ENCODE measurements around the gene CCL5.

CCL5 gene

DNA sequence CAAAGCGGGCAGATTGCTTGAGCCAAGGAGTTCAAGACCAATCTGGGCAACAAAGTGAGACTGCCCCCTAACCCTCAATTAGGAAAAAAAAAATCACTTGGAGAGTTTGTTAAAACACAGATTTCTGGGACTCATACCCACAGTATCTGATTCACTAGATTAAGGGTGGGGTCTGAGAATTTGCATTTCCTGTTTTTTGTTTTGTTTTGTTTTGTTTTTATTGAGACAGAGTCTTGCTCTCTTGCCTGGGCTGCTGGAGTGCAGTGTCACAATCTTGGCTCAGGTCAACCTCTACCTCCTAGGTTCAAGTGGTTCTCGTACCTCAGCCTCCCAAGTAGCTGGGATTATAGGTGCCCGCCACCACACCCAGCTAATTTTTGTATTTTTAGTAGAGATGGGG, 12.6 kb downstream of the CCL5 start:
- no peak for DNase-seq (ENCODE audit: low read depth)

DNA sequence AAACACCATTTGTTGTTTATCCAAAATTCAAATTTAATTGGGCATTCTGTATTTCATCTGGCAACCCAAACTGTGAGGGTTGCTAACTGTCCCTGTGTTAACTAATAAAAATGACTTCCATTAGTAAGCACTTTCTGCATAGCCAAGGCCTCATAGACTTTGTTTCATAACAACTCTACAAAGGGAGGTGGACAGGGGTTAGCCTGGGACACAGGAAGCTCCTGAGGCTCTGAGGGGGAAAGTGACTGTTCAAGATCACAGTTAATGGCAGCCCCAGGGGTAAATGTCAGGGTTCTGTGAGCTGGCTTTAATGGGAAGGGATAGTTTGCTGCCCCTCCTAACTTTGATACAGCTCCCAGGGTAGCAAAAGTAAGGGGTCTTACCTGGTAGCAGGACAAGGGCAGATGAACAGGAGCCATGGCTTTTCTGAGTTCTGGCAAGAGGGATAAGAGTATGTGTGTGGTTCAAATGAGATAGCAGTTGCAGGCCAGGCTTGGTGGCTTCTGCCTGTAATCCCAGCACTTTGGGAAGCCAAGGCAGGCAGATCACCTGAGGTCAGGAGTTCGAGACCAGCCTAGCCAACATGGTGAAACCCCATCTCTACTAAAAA, 13.7 kb downstream of the CCL5 start:
- DNase-seq (ENCODE audit: low read depth), result no peak

DNA sequence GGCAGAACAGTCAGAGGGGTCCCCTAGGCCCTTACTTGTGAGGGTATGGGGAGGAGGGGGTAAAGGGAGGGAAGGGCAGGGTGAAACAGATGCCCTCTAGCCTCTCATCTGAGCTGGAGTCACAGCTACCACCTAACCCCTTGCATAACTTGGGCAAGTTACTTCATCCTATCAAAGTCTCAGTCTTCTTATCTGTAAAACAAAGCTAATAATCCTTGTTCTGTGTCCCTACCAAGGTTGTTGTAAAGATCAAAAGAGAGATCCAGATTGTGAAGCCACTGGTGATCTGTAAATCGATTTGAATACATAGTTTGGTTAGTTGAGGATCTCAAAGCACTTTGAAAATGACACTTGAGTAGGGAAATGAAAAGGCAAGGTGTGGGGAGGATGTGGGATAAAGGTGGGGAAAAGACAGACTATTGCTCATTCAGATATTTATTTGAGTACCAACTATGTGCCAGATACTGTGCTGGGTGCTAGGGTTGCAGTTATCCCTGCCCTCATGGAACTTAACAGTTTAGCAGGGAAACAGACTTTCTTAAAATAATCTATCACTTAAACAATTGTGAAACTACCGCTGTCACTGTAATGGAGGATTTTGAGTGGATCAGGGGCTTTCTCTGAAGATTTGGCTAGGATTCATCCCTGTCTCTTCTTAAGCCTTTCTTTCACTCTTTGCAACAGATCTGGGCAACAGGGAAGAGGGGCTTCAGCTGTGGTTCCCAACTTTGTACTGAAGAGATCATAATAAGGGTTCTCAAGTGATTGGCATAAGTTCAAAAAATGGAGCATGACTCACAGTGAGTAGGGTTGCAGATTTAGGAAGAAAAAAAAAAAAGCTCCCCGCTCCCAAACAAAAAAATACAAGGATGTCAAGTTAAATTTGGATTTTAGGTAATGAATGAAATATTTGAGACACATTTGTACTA, 14.5 kb downstream of the CCL5 start:
- no peak for DNase-seq (ENCODE audit: low read depth)

DNA sequence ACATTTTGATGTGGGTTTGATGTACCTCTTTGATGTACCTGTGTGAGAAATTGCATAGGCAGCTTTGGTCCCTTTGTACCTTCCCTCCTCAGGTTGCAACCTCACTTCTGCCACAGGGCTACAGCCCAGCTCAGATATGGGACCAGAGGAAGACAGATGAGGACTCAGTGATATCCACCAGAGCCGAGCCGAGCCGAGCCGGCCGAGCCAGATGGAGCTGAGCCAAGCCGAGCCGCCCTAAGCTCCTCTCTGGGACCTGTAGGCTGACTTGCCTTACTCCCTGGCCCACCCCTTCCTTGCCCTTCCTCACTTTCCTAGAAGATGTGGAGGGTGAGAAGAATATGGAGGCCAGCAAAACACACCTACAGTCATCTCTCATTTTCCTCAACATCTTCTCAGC, 15.3 kb downstream of the CCL5 start:
- DNase-seq (ENCODE audit: low read depth), result no peak

DNA sequence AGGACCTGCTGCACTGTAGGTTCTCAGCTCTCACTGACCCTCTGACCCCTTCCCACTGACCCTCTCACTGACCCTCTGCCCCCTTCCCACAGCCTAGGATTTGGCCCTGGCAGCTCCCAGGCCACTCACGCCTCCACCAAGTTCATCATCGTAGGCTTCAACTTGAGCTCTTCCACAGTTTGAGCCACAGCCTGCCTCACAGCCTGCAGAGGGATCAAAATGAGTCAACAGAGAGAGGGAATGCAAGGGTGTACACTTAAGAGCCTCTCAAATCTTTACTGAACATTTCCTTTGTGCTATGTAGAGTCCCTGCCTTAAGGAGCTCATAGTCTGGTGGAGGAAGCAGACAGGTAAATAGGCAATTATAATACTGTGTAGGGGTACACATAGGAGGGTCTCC, 23.6 kb downstream of the CCL5 start:
- no peak for DNase-seq (ENCODE audit: low read depth)

DNA sequence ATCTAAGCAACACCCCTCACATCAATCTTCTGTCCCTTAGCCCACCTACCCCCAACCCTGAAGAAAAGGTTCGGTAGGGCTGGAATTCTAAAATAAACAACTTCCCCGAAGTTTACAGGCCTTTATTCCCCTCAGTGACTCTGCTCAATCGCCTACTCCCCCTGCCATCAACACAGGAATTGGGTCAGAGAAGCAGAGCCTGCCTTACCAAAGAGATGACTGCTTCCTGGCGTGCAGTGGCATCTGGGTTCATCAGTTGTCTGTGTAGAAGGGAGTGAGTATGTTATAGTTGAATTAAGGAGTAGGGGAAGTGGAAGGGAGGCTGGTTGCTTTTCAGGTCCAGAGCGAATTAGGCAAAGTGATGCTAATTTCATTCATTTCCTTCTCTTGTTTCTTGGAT, 24.2 kb downstream of the CCL5 start:
- no peak for DNase-seq (ENCODE audit: low read depth)

DNA sequence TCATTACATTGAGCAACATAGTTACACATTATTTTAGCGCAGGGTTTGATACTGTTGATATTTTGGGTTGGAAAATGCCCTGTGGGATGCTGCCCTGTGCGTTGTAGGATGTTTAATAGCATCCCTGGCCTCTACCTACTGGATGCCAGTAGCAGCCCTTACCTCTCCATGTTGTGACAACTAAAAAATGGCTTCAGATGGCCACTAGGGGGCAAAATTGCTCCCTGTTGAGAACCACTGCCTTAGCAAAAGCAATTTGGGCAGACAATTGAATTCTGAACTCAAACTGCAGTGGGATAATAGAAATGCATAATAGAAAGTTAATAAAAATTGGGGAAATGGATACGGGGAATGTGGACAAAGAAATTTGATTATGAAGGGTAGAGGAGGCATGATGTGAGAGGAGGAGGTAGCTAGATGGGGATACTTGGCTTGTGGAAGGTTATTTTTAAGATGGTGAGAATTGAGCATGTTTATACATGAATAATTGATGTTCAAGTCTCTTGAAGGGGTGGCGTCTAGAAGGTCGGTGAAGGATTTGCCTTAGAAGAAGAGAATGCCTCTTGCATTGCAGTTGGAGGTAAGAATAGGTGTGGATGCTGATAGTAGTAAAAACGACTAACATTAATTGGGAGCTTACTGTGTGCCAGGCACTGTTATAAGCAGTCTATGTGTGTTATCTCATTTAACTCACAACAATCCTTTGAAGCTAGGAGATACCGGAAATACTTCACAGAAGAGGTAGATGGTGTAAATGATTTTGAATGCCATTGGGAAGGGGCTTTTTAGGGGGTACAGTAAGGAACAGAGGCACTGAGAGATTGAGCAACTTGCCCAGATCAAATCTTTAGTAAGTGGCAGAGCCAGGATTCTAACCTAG, 30.5 kb downstream of the CCL5 start:
- DNase-seq (ENCODE audit: low read depth), result peak; percentile 43

DNA sequence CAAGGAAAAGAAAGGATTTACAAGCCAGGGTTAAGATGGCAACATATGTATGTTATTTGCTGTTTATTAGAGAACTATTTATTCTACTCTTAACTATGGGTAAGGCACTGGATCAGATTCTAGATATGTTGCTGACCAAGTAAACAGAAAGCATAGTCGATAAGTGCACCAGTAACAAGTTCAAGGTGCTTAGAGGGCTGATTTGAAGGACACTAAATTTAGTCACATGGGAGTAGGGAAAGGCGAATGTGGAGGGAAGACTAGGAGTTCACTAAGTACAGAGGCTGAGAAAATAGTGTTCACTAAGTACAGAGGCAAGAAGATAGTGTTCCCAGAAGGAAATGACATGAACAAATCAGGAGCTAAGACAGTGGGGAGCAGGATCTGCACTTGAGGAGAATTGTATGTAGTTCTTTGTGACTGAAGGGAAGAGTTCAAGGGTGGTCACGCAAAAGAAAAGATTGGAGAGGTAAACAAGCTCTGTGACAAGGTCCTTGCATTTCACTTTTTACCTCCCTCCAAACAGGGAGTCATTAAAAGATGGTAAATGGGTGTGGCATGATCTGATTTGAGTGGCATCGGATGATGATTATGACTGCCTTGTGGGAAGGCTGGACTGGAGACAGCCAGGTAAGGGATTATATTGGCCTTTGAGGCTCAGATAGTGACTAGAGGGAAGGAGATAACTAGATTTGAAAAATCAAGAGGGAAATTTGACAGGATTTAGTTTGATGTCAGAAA, 32.4 kb downstream of the CCL5 start:
- no peak for DNase-seq (ENCODE audit: low read depth)

DNA sequence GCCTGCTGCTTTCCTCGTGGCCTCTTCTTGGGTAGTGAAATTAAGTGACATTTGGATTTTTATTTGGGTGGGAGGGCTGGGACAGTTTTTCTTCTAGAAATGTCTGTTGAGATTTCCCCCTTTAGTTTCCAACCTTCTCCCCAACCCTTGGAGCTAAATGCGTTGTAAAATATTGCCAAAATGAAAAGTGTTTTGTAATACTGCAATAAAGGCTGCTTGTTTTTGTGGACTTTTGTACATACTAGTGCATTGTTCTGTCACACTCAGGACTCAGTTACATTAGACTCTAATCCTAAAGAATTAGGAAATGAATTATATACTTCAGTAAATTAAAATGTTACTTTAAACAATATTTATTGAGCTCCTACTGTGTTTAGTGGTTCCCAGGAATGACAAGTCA, 33.2 kb downstream of the CCL5 start:
- no peak for DNase-seq (ENCODE audit: low read depth)

DNA sequence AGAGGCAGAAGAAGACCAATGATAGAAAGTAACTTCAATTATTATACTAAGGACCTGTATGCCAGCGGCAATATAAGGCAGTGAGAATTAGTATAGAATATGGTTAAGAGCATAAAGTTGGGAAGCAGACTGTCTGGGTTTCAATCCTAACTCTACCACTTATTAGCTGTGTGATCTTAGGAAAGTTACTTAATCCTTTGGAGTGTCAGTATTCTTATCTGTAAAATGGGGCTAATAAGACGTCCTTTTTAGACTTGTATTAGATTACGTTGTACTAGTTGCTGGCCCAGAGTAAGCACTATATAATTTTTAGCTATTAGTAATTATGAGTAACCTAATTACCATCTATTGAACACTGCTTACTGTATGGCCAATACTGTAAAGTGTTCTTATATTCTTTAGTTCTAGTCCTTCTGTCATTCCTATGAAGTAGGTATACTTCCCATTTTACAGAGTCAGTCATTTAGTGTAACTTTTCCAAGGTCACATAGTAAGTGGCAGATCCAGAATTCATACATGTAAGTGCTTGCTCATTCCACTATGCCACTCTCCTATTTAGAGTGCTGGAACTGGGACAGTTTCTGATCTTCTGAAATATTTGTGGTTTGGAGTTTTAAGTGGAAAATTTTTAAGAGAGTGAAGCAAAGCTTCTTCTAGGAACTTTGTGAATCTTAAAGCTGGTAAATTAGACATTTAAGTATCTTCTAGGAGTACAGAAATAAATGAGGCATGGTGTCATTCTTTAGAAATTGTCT, 33.9 kb downstream of the CCL5 start:
- DNase-seq (ENCODE audit: low read depth), result no peak

DNA sequence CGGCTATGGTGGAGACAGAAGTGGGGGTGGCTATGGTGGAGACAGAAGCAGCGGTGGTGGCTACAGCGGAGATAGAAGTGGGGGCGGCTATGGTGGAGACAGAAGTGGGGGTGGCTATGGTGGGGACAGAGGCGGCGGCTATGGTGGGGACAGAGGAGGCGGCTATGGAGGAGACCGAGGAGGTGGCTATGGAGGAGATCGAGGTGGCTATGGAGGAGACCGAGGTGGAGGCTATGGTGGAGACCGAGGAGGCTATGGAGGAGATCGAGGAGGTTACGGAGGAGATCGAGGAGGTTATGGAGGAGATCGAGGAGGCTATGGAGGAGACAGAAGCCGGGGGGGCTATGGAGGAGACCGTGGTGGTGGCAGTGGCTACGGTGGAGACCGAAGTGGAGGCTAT, 35.6 kb downstream of the CCL5 start:
- no peak for DNase-seq (ENCODE audit: low read depth)

DNA sequence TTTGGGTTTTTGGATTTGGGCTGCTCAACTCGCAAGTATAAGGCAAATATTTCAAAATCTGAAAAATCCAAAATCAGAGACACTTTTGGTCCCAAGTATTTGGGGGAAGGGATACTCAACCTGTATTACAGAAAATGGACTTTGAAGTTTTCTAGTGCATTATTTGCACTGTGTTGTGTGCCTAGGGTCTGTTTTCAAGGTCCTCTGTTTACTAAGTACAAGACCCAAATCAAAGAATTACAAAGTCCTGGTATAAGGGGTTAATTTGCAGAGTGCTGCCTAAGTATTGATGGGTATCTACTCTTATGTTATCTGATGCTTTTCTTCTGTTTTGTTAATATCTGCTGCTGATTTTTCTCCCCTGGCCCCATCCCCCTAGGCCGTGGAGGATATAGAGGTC, 36.5 kb downstream of the CCL5 start:
- no peak for DNase-seq (ENCODE audit: low read depth)

DNA sequence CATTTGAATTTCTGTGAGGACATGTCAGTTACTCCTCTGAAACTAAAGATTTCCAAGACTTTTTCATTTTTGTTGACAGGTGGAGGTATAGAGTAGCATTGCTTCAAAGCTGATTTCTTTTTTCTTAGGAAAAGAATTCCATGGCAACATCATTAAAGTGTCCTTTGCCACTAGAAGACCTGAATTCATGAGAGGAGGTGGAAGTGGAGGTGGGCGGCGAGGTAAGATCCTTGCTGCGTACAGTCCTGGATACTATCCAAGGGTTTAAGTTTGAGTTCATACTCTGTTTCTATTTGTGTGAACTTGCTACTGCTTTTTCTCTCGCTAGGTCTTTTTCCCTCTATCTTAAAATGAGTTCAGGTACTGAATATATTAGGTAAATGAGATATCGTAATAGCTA, 37.9 kb downstream of the CCL5 start:
- DNase-seq (ENCODE audit: low read depth), result no peak

DNA sequence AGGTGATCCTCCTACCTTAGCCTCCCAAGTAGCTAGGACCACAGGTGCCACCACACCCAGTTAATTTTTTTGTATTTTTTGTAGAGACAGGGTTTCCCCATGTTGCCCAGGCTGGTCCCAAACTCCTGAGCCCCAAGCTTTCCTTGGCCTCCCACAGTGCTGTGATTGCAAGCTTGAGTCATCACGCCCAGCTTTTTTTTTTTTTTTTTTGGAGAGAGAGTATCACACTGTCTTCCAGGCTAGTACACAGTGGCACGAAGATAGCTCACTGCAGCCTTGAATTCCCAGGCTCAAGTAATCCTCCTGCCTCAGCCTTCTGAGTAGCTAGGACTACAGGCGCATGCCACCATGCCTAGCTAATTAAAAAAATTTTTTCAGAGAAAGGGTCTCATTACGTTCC, 38.7 kb downstream of the CCL5 start:
- DNase-seq (ENCODE audit: low read depth), result peak; percentile 9

DNA sequence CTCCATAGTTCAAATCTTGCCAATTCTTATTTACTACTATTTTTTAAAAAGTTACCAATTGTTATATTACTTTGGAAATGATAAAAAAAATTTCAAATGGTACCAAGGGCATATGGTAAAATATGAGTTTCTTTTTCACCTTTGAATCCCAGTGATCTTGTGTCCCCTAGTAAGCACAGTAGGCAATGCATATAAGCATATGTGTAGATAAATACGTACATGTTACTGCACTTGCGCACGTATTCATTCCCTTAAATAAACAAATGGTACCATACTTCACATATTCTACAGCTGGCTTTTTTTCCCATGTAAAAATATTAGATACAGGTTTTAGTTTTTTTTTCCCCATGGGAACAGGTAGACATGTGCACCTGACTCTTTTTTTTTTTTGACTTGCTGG, 39.1 kb downstream of the CCL5 start:
- DNase-seq (ENCODE audit: low read depth), result no peak

DNA sequence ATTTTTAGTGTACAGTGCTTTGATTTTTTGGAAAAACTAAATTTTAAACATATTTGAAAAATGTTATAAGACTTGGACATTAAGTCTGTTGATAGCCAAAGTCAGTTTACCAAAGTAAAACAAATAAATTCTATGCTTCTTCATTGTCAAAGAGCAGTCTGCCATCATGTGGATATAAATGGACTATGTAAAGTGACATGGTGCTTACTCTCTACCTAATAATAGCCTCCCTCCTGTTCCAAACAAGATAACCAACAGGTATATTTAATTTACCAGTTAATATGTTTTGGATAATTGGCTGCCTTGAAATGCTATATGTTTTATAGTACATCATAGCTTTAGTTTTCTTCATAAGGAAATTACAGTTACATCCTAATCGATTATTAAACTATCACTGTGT, 55.0 kb downstream of the CCL5 start:
- DNase-seq (ENCODE audit: low read depth), result no peak

Data from non-pigmented ciliary epithelial cell (primary cell).